H9 (cell line): ENCODE data around the gene FBXL15. TPM values are rescaled to one million over a fixed set of nuclear protein-coding genes. Genes with fewer than 3 reads are reported as not detected.
A peak's percentile ranks its signal among the peaks of the same experiment; 100 is the strongest.

ENCODE experiments used
- DNase-seq: peaks from one replicate; pipeline ENCODE4 v3.0.0-alpha.2; 2017
- H2AFZ ChIP-seq: one replicate; pipeline ENCODE4 v1.6.1; 2013; ENCODE audit warnings: mild to moderate bottlenecking, low read length, control low read depth, moderate library complexity
- H2AK5ac ChIP-seq: 2 replicates; pipeline ENCODE4 v1.6.1; 2013; ENCODE audit warnings: low read length, control low read depth, mixed read lengths; ENCODE audit not compliant: insufficient read length
- H2BK120ac ChIP-seq: one replicate; pipeline ENCODE4 v1.6.1; 2013; ENCODE audit warnings: low read depth, mild to moderate bottlenecking, low read length, control low read depth, inconsistent platforms; ENCODE audit not compliant: poor library complexity, severe bottlenecking
- H2BK12ac ChIP-seq: 2 replicates; pipeline ENCODE4 v1.6.1; 2013; ENCODE audit warnings: low read length, control low read depth, mixed read lengths, low read depth; ENCODE audit not compliant: insufficient read length
- H2BK15ac ChIP-seq: 2 replicates; pipeline ENCODE4 v1.6.1; 2013; ENCODE audit warnings: low read depth, low read length, control low read depth
- H2BK20ac ChIP-seq: one replicate; pipeline ENCODE4 v1.6.1; 2013; ENCODE audit warnings: low read depth, mild to moderate bottlenecking, low read length, control low read depth, inconsistent platforms; ENCODE audit not compliant: poor library complexity, severe bottlenecking
- H2BK5ac ChIP-seq: 2 replicates; pipeline ENCODE4 v1.6.1; 2013; ENCODE audit warnings: low read length, control low read depth, mixed read lengths; ENCODE audit not compliant: insufficient read length
- H3K14ac ChIP-seq: 2 replicates; pipeline ENCODE4 v1.6.1; 2013; ENCODE audit warnings: low read length, control low read depth; ENCODE audit not compliant: insufficient read depth
- H3K18ac ChIP-seq: 2 replicates; pipeline ENCODE4 v1.6.1; 2013; ENCODE audit warnings: low read depth, mild to moderate bottlenecking, mixed read lengths, low read length, control low read depth; ENCODE audit not compliant: insufficient read length
- H3K23ac ChIP-seq: 2 replicates; pipeline ENCODE4 v1.6.1; 2013; ENCODE audit warnings: low read length, control low read depth, mixed read lengths, low read depth; ENCODE audit not compliant: insufficient read length
- H3K23me2 ChIP-seq: 2 replicates; pipeline ENCODE4 v1.6.1; 2013; ENCODE audit warnings: low read depth, mild to moderate bottlenecking, mixed read lengths, low read length, control low read depth; ENCODE audit not compliant: insufficient read length, poor library complexity, severe bottlenecking
- H3K27ac ChIP-seq: 2 replicates; pipeline ENCODE4 v1.5.1; 2013; ENCODE audit warnings: low read length, control low read depth, mixed read lengths, low read depth; ENCODE audit not compliant: insufficient read length
- H3K27me3 ChIP-seq: 2 replicates; pipeline ENCODE4 v1.6.1; 2013; ENCODE audit warnings: low read length, control low read depth, inconsistent platforms; ENCODE audit not compliant: insufficient read depth
- H3K4ac ChIP-seq: 2 replicates; pipeline ENCODE4 v1.6.1; 2013; ENCODE audit warnings: low read depth, mild to moderate bottlenecking, control low read depth, inconsistent platforms, low read length, moderate library complexity
- H3K4me1 ChIP-seq: 2 replicates; pipeline ENCODE4 v1.6.1; 2013; ENCODE audit warnings: low read length, control low read depth, inconsistent platforms; ENCODE audit not compliant: insufficient read depth
- H3K4me2 ChIP-seq: 2 replicates; pipeline ENCODE4 v1.6.1; 2013; ENCODE audit warnings: low read length, control low read depth, mixed read lengths; ENCODE audit not compliant: insufficient read length, insufficient read depth
- H3K56ac ChIP-seq: 2 replicates; pipeline ENCODE4 v1.6.1; 2013; ENCODE audit warnings: low read depth, mild to moderate bottlenecking, mixed read lengths, low read length, control low read depth; ENCODE audit not compliant: insufficient read length
- H3K79me1 ChIP-seq: 2 replicates; pipeline ENCODE4 v1.6.1; 2013; ENCODE audit warnings: low read depth, mild to moderate bottlenecking, moderate library complexity, low read length, control low read depth, inconsistent platforms; ENCODE audit not compliant: insufficient read depth, poor library complexity, severe bottlenecking
- H3K79me2 ChIP-seq: 2 replicates; pipeline ENCODE4 v1.6.1; 2013; ENCODE audit warnings: low read length, control low read depth, inconsistent platforms; ENCODE audit not compliant: insufficient read depth
- H3K9ac ChIP-seq: 2 replicates; pipeline ENCODE4 v1.6.1; 2013; ENCODE audit warnings: low read length, control low read depth, mixed read lengths; ENCODE audit not compliant: insufficient read length; ENCODE audit errors: extremely low read depth
- H3K9me3 ChIP-seq: one replicate; pipeline ENCODE4 v1.6.1; 2013; ENCODE audit warnings: low read depth, low read length, inconsistent platforms; ENCODE audit not compliant: control insufficient read depth
- H3T11ph ChIP-seq: one replicate; pipeline ENCODE4 v1.6.1; 2013; ENCODE audit warnings: mild to moderate bottlenecking, low read length, control low read depth, inconsistent platforms
- H4K20me1 ChIP-seq: one replicate; pipeline ENCODE4 v1.6.1; 2013; ENCODE audit not compliant: control insufficient read depth, insufficient read length, insufficient read depth
- H4K5ac ChIP-seq: 2 replicates; pipeline ENCODE4 v1.6.1; 2013; ENCODE audit warnings: low read depth, mild to moderate bottlenecking, mixed read lengths, low read length, control low read depth; ENCODE audit not compliant: insufficient read length
- H4K8ac ChIP-seq: replicated peaks from 2 replicates; pipeline ENCODE4 v1.6.1; 2013; ENCODE audit warnings: low read length, control low read depth, mixed read lengths, low read depth; ENCODE audit not compliant: insufficient read length
- H4K91ac ChIP-seq: 2 replicates; pipeline ENCODE4 v1.6.1; 2013; ENCODE audit warnings: low read depth, mild to moderate bottlenecking, moderate library complexity, mixed read lengths, low read length, control low read depth; ENCODE audit not compliant: insufficient read length
- H3K27ac Mint-ChIP-seq, 3 experiments: 2 replicates in 2 of 3; 3 replicates in 1 of 3; pipeline ENCODE4 v1.8.0; 2020 to 2021; ENCODE audit warnings: mixed read lengths in 3 of 3, mild to moderate bottlenecking in 1 of 3, moderate library complexity in 1 of 3
- H3K27me3 Mint-ChIP-seq: 2 replicates; pipeline ENCODE4 v1.8.0; 2021; ENCODE audit warnings: low read depth, mild to moderate bottlenecking, moderate library complexity, mixed read lengths
- H3K36me3 Mint-ChIP-seq, 3 experiments: 2 replicates in 2 of 3; 3 replicates in 1 of 3; pipeline ENCODE4 v1.8.0; 2020 to 2021; ENCODE audit warnings: low read depth in 3 of 3, mixed read lengths in 3 of 3; ENCODE audit not compliant: insufficient read depth in 1 of 3
- H3K4me1 Mint-ChIP-seq, 2 experiments: 2 replicates each; pipeline ENCODE4 v1.8.0; 2020; ENCODE audit warnings: mixed read lengths in 2 of 2
- H3K4me3 Mint-ChIP-seq, 2 experiments: 2 replicates in 1 of 2; 3 replicates in 1 of 2; pipeline ENCODE4 v1.8.0; 2020 to 2021; ENCODE audit warnings: mild to moderate bottlenecking in 2 of 2, mixed read lengths in 2 of 2, moderate library complexity in 1 of 2
- H3K9me3 Mint-ChIP-seq, 2 experiments: 2 replicates in 1 of 2; 3 replicates in 1 of 2; pipeline ENCODE4 v1.8.0; 2020; ENCODE audit warnings: mild to moderate bottlenecking in 2 of 2, mixed read lengths in 2 of 2, moderate library complexity in 1 of 2
- CTCF ChIP-seq: fragments of 200-600 bp; sonication (generic); conservative IDR thresholded peaks from 3 replicates; pipeline ENCODE4 v1.8.0; 2021; ENCODE audit warnings: antibody characterized with exemption, mild to moderate bottlenecking
- WGBS: extraction: QIAGEN DNeasy Blood & Tissue Kit; methylation state at CpG from one replicate; pipeline ENCODE4 v1.1.7; 2013; ENCODE audit warnings: missing lambda C conversion rate, low lambda C conversion rate, mixed read lengths; ENCODE audit not compliant: insufficient read length; ENCODE audit errors: extremely low coverage; 5-methylcytosine and 5-hydroxymethylcytosine counted together
- total RNA-seq: library from RNA; stranded (reverse); gene quantifications from 2 replicates; pipeline ENCODE4 v1.2.1, GENCODE V29; 2021

Gene FBXL15
- total RNA-seq, 1 experiment from 2014 or later: 9.1 TPM

- H3K4ac ChIP-seq: no peak overlapping the region
- peak overlapping the region; percentile 92 for H3K4me2 ChIP-seq
- no CpG with 5 or more reads among the region's 104 CpGs for WGBS
- H3K9ac ChIP-seq: peak overlapping the region; percentile 78
- no peak overlapping the region for H2BK12ac ChIP-seq
- Mint-ChIP-seq H3K4me3 (peak overlapping the region; percentile 84 to 97), H3K27ac (peak overlapping the region; percentile 78 to 96 (median 94); a peak in 4 of 7 replicates), H3K27me3 (peaks cover 1% of the 10 kb centered on the region; the same call in 1 of the 2 replicates), H3K36me3 (peaks cover 4 to 12% (median 4%) of the 10 kb centered on the region in 3 experiments), H3K4me1 (peaks cover 37 to 48% of the 10 kb centered on the region in 2 experiments), H3K9me3 (no peaks in the 10 kb centered on the region; a peak in 2 of 5 replicates)
- no peak overlapping the region for H3K23ac ChIP-seq
- no peaks in the 10 kb centered on the region for H3K9me3 ChIP-seq
- H3K27ac ChIP-seq: no peak overlapping the region
- H3K18ac ChIP-seq: no peak overlapping the region
- peaks cover 3% of the 10 kb centered on the region; the same call in 1 of the 2 replicates for H3K79me2 ChIP-seq
- H3T11ph ChIP-seq: no peak overlapping the region
- DNase-seq: peak; percentile 81
- no peak overlapping the region for H4K5ac ChIP-seq
- no peak overlapping the region for H2BK20ac ChIP-seq
- H2AFZ ChIP-seq: no peak overlapping the region
- no peaks in the 10 kb centered on the region for H4K20me1 ChIP-seq
- no peak overlapping the region for H2BK120ac ChIP-seq
- H3K14ac ChIP-seq: peak overlapping the region; percentile 9; the same call in 1 of the 2 replicates
- no peak overlapping the region for H3K56ac ChIP-seq
- H2AK5ac ChIP-seq: no peak overlapping the region
- H3K23me2 ChIP-seq: peaks cover 11% of the 10 kb centered on the region
- no peak overlapping the region for H4K91ac ChIP-seq
- H3K27me3 ChIP-seq: 0 out of 2 replicates have a peak, but pooled peaks cover 2% of the 10 kb centered on the region
- no peak for TF ChIP-seq CTCF
- peaks cover 7% of the 10 kb centered on the region; the same call in 1 of the 2 replicates for H3K4me1 ChIP-seq
- no peak overlapping the region for H2BK15ac ChIP-seq
- H3K79me1 ChIP-seq: peaks cover 3% of the 10 kb centered on the region
- no peak overlapping the region for H4K8ac ChIP-seq
- no peak overlapping the region for H2BK5ac ChIP-seq
Observed at GRCh38 chr10:102450374-102451104, 29.9 kb downstream of the FBXL15 start.
